ENCODE measurements around the gene ACMSD. TPM values are rescaled to one million over a fixed set of nuclear protein-coding genes. Genes with fewer than 3 reads are reported as not detected.
"Not testable (repeated sequence)": the region's sequence is repeated elsewhere in the genome, so short reads cannot be mapped to it uniquely, and the experiment has no call there.

Gene ACMSD
- total RNA-seq, 4 donors from 2014 or later: not detected

DNA sequence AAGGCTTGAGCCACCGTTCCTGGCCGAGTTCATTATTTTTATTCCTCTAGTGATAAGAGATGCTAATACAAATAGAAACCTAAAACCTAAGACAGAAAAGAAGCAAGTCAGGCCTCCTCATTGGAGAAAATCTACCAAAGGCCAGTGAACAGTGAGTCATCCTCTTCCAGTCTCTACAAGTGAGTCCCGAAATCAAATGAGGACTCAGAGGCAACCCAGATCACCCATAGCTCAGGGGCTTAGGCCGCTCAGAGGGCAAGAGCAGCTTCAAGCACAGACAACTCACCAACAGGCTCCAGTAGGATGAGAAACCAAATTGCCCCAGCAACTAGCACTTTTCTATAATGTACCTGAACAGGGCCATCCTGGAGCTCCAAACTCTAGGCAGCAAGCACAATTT, 42.7 kb upstream of the ACMSD start:
- Histone ChIP-seq H3K4me3 (no peak overlapping the region), H3K36me3 (no peaks in the 10 kb centered on the region), H3K27ac (no peak overlapping the region), H3K27me3 (no peaks in the 10 kb centered on the region), H3K9me3 (no peaks in the 10 kb centered on the region), H3K4me1 (no peaks in the 10 kb centered on the region)
- DNase-seq: no peak
- WGBS, 2 donors (ENCODE audit: low coverage in 1 of 2): 57 to 85% methylated on average over 3 to 4 of the region's 4 CpGs
- intact Hi-C loops (cut with DNase I; ENCODE audit: low total_unique reads): no loop called here
- in situ Hi-C loops (cut with MboI; ENCODE audit: low pct_ligation_motif_present in 1 of 4, low pct_unique_long_range_greater_than_20kb in 1 of 4, low sequenced_read_pairs in 3 of 4): no loop called here
- TF ChIP-seq EP300 (IDR thresholded peaks at IDR 0.05; ENCODE audit: low read depth) (no peak), POLR2AphosphoS5 (IDR thresholded peaks at IDR 0.05) (no peak), POLR2A (IDR thresholded peaks at IDR 0.05) (no peak)
- TF ChIP-seq, protein P1, sequence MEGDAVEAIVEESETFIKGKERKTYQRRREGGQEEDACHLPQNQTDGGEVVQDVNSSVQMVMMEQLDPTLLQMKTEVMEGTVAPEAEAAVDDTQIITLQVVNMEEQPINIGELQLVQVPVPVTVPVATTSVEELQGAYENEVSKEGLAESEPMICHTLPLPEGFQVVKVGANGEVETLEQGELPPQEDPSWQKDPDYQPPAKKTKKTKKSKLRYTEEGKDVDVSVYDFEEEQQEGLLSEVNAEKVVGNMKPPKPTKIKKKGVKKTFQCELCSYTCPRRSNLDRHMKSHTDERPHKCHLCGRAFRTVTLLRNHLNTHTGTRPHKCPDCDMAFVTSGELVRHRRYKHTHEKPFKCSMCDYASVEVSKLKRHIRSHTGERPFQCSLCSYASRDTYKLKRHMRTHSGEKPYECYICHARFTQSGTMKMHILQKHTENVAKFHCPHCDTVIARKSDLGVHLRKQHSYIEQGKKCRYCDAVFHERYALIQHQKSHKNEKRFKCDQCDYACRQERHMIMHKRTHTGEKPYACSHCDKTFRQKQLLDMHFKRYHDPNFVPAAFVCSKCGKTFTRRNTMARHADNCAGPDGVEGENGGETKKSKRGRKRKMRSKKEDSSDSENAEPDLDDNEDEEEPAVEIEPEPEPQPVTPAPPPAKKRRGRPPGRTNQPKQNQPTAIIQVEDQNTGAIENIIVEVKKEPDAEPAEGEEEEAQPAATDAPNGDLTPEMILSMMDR (IDR thresholded peaks at IDR 0.05): no peak

DNA sequence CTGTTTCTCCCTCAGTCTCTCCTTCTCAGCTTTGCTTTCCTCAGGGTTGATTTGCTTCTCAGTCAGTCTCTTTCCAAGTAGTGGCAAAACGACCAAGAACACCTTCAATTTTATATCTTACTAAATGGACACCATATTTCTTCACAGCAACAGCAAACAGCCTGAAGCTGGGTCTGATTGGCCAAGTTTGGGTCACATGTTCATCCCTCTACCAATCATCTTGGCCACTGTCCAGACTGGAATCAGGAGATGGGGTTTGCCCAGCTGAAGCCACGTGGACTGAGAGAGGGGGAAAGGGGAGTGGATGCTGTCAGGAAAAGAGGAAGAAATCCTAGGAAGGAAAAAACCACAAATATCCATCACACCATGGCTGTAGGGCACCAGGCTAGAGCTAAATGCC, 42.0 kb upstream of the ACMSD start:
- no peak for TF ChIP-seq POLR2A (IDR thresholded peaks at IDR 0.05)
- TF ChIP-seq EP300 (IDR thresholded peaks at IDR 0.05; ENCODE audit: low read depth): no peak
- TF ChIP-seq, protein P1 (IDR thresholded peaks at IDR 0.05): no peak
- TF ChIP-seq POLR2AphosphoS5 (IDR thresholded peaks at IDR 0.05): no peak
- Histone ChIP-seq H3K27ac (no peak overlapping the region), H3K4me1 (no peaks in the 10 kb centered on the region), H3K27me3 (no peaks in the 10 kb centered on the region), H3K36me3 (no peaks in the 10 kb centered on the region), H3K4me3 (no peak overlapping the region), H3K9me3 (no peaks in the 10 kb centered on the region)
- intact Hi-C loops (cut with DNase I; ENCODE audit: low total_unique reads): no loop called here
- no peak for DNase-seq
- in situ Hi-C loops (cut with MboI; ENCODE audit: low pct_ligation_motif_present in 1 of 4, low pct_unique_long_range_greater_than_20kb in 1 of 4, low sequenced_read_pairs in 3 of 4): no loop called here
- 35 to 41% methylated on average over 2 of the region's 2 CpGs for WGBS, 2 donors (ENCODE audit: low coverage in 1 of 2)

DNA sequence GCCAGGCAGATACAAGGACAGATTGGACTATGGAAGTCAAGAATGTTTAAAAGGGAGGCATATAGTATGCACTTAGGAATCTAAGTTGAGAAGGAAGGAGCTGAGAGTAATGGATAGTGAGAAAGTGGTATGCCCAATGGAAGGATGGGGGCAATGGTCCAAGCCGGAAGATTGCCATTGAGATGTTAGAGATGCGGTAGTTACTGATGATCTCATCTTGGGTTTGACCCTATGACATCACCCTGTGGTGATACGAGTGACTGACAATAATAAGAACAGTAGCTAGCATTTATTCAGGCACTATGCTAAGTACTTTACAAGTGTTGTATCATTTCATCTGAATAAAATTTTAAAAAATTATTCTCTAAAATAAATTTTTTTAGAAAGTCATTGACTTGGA, 38.5 kb upstream of the ACMSD start:
- H3K27ac ChIP-seq: no peak overlapping the region
- no peaks in the 10 kb centered on the region for H3K9me3 ChIP-seq
- no peaks in the 10 kb centered on the region for H3K4me1 ChIP-seq
- H3K4me3 ChIP-seq: no peak overlapping the region
- no peaks in the 10 kb centered on the region for H3K36me3 ChIP-seq
- no peak for DNase-seq
- in situ Hi-C loops (cut with MboI; ENCODE audit: low pct_ligation_motif_present in 1 of 4, low pct_unique_long_range_greater_than_20kb in 1 of 4, low sequenced_read_pairs in 3 of 4): no loop called here
- TF ChIP-seq, protein P1 (IDR thresholded peaks at IDR 0.05): no peak
- TF ChIP-seq POLR2AphosphoS5 (IDR thresholded peaks at IDR 0.05) (no peak), POLR2A (IDR thresholded peaks at IDR 0.05) (no peak), EP300 (IDR thresholded peaks at IDR 0.05; ENCODE audit: low read depth) (no peak)
- WGBS, 2 donors (ENCODE audit: low coverage in 1 of 2): 74 to 80% methylated on average over 3 of the region's 3 CpGs
- intact Hi-C loops (cut with DNase I; ENCODE audit: low total_unique reads): no loop called here
- H3K27me3 ChIP-seq: no peaks in the 10 kb centered on the region

DNA sequence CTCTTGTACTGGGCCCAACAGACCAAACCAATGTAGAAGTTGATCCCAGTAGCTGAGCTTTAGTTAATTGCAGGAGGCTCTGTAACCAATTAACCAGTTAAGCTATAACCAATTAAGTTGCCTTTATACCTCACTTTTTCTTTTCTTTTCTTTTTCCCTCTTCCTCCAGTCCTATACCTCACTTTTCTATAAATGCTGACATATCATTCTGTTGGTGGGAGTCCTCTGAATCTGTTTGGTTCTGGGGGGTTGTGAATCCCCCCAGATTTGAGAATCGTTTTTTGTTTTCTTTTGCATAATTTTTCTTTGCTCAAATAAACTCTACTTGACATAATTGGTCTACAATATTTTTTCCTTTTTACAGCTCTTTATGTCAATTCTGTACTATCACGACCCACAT, 38.1 kb upstream of the ACMSD start:
- in situ Hi-C loops (cut with MboI; ENCODE audit: low pct_ligation_motif_present in 1 of 4, low pct_unique_long_range_greater_than_20kb in 1 of 4, low sequenced_read_pairs in 3 of 4) (no loop called here), intact Hi-C loops (cut with DNase I; ENCODE audit: low total_unique reads) (no loop called here)
- H3K9me3 ChIP-seq: no peaks in the 10 kb centered on the region
- H3K27me3 ChIP-seq: no peaks in the 10 kb centered on the region
- no peaks in the 10 kb centered on the region for H3K36me3 ChIP-seq
- no peak overlapping the region for H3K27ac ChIP-seq
- H3K4me3 ChIP-seq: no peak overlapping the region
- TF ChIP-seq, protein P1 (IDR thresholded peaks at IDR 0.05): no peak
- TF ChIP-seq EP300 (IDR thresholded peaks at IDR 0.05; ENCODE audit: low read depth): no peak
- TF ChIP-seq POLR2A (IDR thresholded peaks at IDR 0.05): no peak
- TF ChIP-seq POLR2AphosphoS5 (IDR thresholded peaks at IDR 0.05): no peak
- H3K4me1 ChIP-seq: no peaks in the 10 kb centered on the region
- 55 to 67% methylated on average over 2 of the region's 2 CpGs for WGBS, 2 donors (ENCODE audit: low coverage in 1 of 2)
- DNase-seq: no peak

DNA sequence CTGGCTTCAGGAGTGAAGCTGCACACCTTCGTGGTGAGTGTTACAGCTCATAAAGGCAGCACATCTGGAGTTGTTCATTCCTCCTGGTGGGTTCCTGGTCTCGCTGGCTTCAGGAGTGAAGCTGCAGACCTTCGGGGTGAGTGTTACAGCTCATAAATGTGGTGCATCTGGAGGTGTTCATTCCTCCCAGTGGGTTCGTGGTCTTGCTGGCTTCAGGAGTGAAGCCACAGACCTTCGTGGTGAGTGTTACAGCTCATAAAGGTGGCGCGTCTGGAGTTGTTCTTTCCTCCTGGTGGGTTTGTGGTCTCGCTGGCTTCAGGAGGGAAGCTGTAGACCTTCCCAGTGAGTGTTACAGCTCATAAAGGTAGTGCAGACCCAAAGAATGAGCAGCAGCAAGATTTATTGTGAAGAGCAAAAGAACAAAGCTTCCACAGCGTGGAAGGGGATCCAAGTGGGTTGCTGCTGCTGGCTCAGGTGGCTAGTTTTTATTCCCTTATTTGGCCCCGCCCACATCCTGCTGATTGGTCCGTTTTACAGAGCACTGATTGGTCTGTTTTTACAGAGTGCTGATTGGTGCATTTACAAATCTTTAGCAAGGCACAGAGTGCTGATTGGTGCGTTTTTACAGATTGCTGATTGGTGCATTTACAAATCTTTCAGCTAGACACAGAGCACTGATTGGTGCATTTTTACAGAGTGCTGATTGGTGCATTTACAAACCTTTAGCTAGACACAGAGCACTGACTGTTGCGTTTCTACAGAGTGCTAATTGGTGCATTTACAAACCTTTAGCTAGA, 34.6 kb upstream of the ACMSD start:
- 74 to 80% methylated on average over 9 to 13 of the region's 13 CpGs for WGBS, 2 donors (ENCODE audit: low coverage in 1 of 2)
- intact Hi-C loops (cut with DNase I; ENCODE audit: low total_unique reads); H3K4me1 ChIP-seq; in situ Hi-C loops (cut with MboI; ENCODE audit: low pct_ligation_motif_present in 1 of 4, low pct_unique_long_range_greater_than_20kb in 1 of 4, low sequenced_read_pairs in 3 of 4); H3K27ac ChIP-seq; H3K36me3 ChIP-seq; H3K9me3 ChIP-seq; H3K4me3 ChIP-seq; DNase-seq; H3K27me3 ChIP-seq: not testable (repeated sequence)

Measured in transverse colon (tissue), 4 donors.